Measurements from ENCODE around the gene SERPINB8. TPM values are rescaled to one million over a fixed set of nuclear protein-coding genes. Genes with fewer than 3 reads are reported as not detected.

The SERPINB8 gene
- total RNA-seq, 1 experiment from 2014 or later = 2.0 TPM

GRCh38 chr18:63947051-63947790 lies 22.7 kb upstream of the SERPINB8 start:
- H3K4me3 ChIP-seq (ENCODE audit: low read depth in 2 of 2, low read length in 2 of 2) = no peak overlapping the region
- no peaks in the 10 kb centered on the region for H3K27me3 ChIP-seq (ENCODE audit: control insufficient read depth, insufficient read depth, low read length)
- H3K36me3 ChIP-seq (ENCODE audit: control insufficient read depth, insufficient read depth, low read length) = no peaks in the 10 kb centered on the region
- intact Hi-C loops (cut with micrococcal nuclease; ENCODE audit: unreplicated experiment) (no loop called here), in situ Hi-C loops (cut with HindIII; ENCODE audit: low pct_unique_long_range_greater_than_20kb, low sequenced_read_pairs) (no loop called here)
- no TSS peak for BruUV-seq (replicated peaks)
- DNase-seq (ENCODE audit: low read depth, low spot score) (no peak), ATAC-seq (no peak)
- POLR2A ChIA-PET = no interaction called here
- TF ChIP-seq SIN3A (IDR thresholded peaks at IDR 0.05; ENCODE audit: borderline replicate concordance, insufficient read depth, low read depth, low read length) (no peak), TCF7L2 (IDR thresholded peaks at IDR 0.05; ENCODE audit: low read depth, low read length) (no peak), REST (IDR thresholded peaks at IDR 0.05; ENCODE audit: insufficient read depth in 1 of 2, low read depth in 2 of 2, low read length in 1 of 2) (no peak)
- CTCF ChIA-PET = no interaction called here
- no peak overlapping the region for H3K27ac ChIP-seq (ENCODE audit: low read length)
- no peaks in the 10 kb centered on the region for H3K4me1 ChIP-seq (ENCODE audit: control insufficient read depth, insufficient read depth, low read length)
- no peaks in the 10 kb centered on the region for H3K9me3 ChIP-seq (ENCODE audit: control insufficient read depth, insufficient read depth, low read depth, low read length)

GRCh38 chr18:63949068-63949737 lies 20.7 kb upstream of the SERPINB8 start, which contains the start of gene HMSD:
TSS of gene HMSD (plus strand) at chr18:63949301. CDS start at chr18:63953456, 4,155 bp downstream.
- CTCF ChIA-PET = no interaction called here
- H3K9me3 ChIP-seq (ENCODE audit: control insufficient read depth, insufficient read depth, low read depth, low read length) = no peaks in the 10 kb centered on the region
- in situ Hi-C loops (cut with HindIII; ENCODE audit: low pct_unique_long_range_greater_than_20kb, low sequenced_read_pairs) (no loop called here), intact Hi-C loops (cut with micrococcal nuclease; ENCODE audit: unreplicated experiment) (no loop called here)
- no peak within 1 kb of the TSS for H3K27ac ChIP-seq (ENCODE audit: low read length)
- no peaks in the 10 kb centered on the region for H3K36me3 ChIP-seq (ENCODE audit: control insufficient read depth, insufficient read depth, low read length)
- ATAC-seq (peak; percentile 100), DNase-seq (ENCODE audit: low read depth, low spot score) (no peak)
- H3K4me1 ChIP-seq (ENCODE audit: control insufficient read depth, insufficient read depth, low read length) = no peaks in the 10 kb centered on the region
- H3K27me3 ChIP-seq (ENCODE audit: control insufficient read depth, insufficient read depth, low read length) = no peaks in the 10 kb centered on the region
- BruUV-seq (replicated peaks) = no TSS peak
- POLR2A ChIA-PET = no interaction called here
- TF ChIP-seq SIN3A (IDR thresholded peaks at IDR 0.05; ENCODE audit: borderline replicate concordance, insufficient read depth, low read depth, low read length) (no peak), CTCF (IDR thresholded peaks at IDR 0.05) (peak; percentile 59)
- peak within 1 kb of the TSS; percentile 45 to 64 for H3K4me3 ChIP-seq (ENCODE audit: low read depth in 2 of 2, low read length in 2 of 2)

- Histone ChIP-seq H3K36me3 (ENCODE audit: control insufficient read depth, insufficient read depth, low read length) (no peaks in the 10 kb centered on the region), H3K4me3 (ENCODE audit: low read depth in 2 of 2, low read length in 2 of 2) (no peak overlapping the region), H3K9me3 (ENCODE audit: control insufficient read depth, insufficient read depth, low read depth, low read length) (no peaks in the 10 kb centered on the region), H3K4me1 (ENCODE audit: control insufficient read depth, insufficient read depth, low read length) (no peaks in the 10 kb centered on the region), H3K27me3 (ENCODE audit: control insufficient read depth, insufficient read depth, low read length) (no peaks in the 10 kb centered on the region), H3K27ac (ENCODE audit: low read length) (no peak overlapping the region)
- ChIA-PET POLR2A (no interaction called here), CTCF (no interaction called here)
- DNase-seq (ENCODE audit: low read depth, low spot score) (no peak), ATAC-seq (no peak)
- no peak for TF ChIP-seq POLR2AphosphoS5 (IDR thresholded peaks at IDR 0.05; ENCODE audit: low read depth, low read length)
- TF ChIP-seq TCF7L2 (IDR thresholded peaks at IDR 0.05; ENCODE audit: low read depth, low read length) = no peak
- TF ChIP-seq CTCF (IDR thresholded peaks at IDR 0.05) = no peak; the same call in 1 of the 2 replicates
- TF ChIP-seq REST (IDR thresholded peaks at IDR 0.05; ENCODE audit: insufficient read depth in 1 of 2, low read depth in 2 of 2, low read length in 1 of 2) = no peak
- no peak for TF ChIP-seq SIN3A (IDR thresholded peaks at IDR 0.05; ENCODE audit: borderline replicate concordance, insufficient read depth, low read depth, low read length)
- BruUV-seq (replicated peaks) = no TSS peak
- intact Hi-C loops (cut with micrococcal nuclease; ENCODE audit: unreplicated experiment) = no loop called here
- in situ Hi-C loops (cut with HindIII; ENCODE audit: low pct_unique_long_range_greater_than_20kb, low sequenced_read_pairs) = no loop called here
Observed at GRCh38 chr18:63951302-63951705, 18.6 kb upstream of the SERPINB8 start.

All from Panc1 (cell line).